ENCODE results near the gene KRT73.

DNA sequence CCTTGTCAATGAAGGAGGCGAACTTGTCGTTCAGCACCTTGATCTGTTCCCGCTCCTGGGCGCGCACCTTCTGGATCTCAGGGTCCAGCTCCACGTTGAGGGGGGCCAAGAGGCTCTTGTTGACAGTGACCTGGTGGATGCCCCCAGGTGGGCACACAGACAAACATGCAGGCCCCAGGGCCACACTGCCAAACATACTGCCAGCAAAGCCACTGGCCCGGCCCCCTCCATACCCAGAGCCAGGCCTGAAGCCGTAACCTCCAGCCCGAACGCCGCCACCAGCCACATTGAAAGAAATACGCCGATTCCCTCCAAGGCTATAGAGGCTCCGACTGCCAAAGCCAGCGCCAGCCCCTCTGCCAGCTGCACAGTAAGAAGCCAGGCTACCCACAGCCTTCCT lies 45.1 kb downstream of the KRT73 start:
- TF ChIP-seq, protein P1, sequence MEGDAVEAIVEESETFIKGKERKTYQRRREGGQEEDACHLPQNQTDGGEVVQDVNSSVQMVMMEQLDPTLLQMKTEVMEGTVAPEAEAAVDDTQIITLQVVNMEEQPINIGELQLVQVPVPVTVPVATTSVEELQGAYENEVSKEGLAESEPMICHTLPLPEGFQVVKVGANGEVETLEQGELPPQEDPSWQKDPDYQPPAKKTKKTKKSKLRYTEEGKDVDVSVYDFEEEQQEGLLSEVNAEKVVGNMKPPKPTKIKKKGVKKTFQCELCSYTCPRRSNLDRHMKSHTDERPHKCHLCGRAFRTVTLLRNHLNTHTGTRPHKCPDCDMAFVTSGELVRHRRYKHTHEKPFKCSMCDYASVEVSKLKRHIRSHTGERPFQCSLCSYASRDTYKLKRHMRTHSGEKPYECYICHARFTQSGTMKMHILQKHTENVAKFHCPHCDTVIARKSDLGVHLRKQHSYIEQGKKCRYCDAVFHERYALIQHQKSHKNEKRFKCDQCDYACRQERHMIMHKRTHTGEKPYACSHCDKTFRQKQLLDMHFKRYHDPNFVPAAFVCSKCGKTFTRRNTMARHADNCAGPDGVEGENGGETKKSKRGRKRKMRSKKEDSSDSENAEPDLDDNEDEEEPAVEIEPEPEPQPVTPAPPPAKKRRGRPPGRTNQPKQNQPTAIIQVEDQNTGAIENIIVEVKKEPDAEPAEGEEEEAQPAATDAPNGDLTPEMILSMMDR (IDR thresholded peaks at IDR 0.05): no peak
- TF ChIP-seq EP300 (IDR thresholded peaks at IDR 0.05): no peak
